HG03095 (cell line): ENCODE measurements around the gene CHTF8.
"Not testable (repeated sequence)": the region's sequence is repeated elsewhere in the genome, so short reads cannot be mapped to it uniquely, and the experiment has no call there.

Source experiments
- ATAC-seq: cut with Tn5 transposase; IDR thresholded peaks from one replicate; pipeline ENCODE4 v1.9.1; 2021; ENCODE audit warnings: moderate library complexity; ENCODE audit not compliant: unreplicated experiment

Gene CHTF8

GRCh38 chr16:69139464-69139863, 7.1 kb upstream of the CHTF8 start:
- not testable (repeated sequence) for ATAC-seq

- ATAC-seq = no peak
Measured at GRCh38 chr16:69138608-69139007, 6.2 kb upstream of the CHTF8 start.

GRCh38 chr16:69133373-69133954, 1.1 kb upstream of the CHTF8 start:
- ATAC-seq = no peak

DNA sequence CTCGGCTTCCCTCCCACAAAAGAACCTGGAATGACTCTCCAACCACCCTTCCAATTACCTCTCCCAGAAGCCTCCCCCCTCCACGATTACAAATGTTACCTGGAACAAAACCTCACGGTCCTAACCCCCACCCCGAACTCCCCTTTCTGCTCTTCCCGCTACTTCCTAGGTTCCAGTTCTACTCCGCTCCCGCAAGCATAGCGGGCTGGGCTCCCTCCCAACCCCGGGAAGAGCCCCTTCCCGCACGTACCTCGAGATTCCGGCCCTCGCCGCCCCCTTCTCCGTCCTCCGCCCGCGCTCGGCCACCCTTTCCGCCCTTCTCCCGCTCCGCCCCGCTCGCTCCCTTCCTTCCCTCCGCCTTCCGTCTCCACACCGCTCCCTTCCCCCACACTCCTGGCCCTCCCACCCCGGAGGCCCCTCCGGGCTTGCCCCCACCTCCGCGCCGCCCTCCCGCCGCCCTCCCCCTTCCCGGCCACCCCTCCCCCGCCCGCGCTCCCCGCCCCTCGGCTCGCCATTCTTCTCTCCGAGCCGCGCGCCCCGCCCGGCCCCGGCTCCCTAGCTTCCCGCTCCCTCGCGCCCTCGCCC, 457 bp downstream of the CHTF8 start:
- peak; percentile 34 for ATAC-seq

DNA sequence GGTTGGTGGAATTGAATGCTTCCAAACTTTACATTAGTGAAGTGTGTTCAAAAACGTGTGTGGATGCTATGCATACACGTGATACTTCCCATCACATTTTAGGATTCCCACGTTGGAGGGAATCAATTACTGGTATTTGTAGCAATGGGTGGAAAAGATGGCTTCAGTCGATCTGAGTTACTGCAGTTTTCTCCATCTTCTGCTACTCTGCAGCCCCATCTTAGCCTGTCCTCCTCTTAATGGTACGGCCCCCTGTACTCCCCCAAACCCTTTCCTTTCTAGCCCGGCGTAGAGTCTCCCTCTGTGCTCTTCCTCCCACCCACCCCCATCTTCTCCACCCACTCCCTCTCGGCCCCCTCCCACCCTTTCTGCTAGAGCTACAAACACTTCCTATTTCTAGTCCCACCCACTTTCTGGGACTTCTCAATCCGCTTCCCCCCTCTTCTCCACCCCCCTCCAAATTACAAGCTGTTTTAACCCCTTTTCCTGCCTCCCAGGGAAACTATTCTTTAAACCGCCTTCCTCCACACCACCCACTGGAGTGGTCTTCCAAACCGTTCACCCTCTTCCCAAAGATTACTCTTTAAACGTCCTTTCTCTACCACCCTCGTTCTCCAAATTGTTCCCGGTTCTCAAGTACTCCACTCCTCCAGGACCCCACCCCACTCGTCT, 1.1 kb downstream of the CHTF8 start:
- no peak for ATAC-seq

DNA sequence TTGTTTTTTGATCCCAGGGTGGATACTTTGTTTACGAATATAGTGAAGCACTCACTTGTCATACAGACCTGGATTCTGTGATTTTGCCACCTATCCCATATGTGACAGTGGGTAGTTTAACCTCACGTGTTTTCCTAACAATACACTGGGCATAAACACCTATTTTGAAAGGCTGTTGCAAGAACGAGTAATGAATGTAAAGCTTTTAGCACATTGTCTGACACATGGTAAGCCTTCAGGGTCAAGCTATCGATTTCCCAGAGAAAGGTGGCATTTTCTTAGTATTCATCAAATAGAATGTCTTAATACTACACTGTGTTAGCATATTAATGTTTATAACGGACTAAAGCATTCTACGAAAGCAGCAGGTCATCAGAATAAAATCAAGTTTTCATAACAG, 1.9 kb downstream of the CHTF8 start:
- no peak for ATAC-seq

GRCh38 chr16:69127966-69128510, 4.3 kb downstream of the CHTF8 start:
- ATAC-seq = no peak

DNA sequence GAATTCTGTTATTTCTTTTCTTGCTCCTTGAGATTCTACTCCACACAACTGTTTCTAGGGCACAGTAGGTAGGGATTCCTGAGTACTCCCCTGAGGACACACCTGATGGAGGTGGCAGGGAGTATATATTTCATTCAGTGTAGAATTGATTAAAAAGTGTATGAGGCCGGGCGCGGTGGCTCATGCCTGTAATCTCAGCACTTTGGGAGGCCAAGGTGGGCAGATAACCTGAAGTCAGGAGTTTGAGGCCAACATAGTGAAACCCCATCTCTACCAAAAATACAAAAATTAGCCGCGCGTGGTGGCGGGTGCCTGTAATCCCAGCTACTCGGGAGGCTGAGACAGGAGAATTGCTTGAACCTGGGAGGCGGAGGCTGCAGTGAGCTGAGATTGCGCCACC, 5.6 kb downstream of the CHTF8 start:
- not testable (repeated sequence) for ATAC-seq

- no peak for ATAC-seq
Measured at GRCh38 chr16:69126221-69126620, 6.2 kb downstream of the CHTF8 start.

DNA sequence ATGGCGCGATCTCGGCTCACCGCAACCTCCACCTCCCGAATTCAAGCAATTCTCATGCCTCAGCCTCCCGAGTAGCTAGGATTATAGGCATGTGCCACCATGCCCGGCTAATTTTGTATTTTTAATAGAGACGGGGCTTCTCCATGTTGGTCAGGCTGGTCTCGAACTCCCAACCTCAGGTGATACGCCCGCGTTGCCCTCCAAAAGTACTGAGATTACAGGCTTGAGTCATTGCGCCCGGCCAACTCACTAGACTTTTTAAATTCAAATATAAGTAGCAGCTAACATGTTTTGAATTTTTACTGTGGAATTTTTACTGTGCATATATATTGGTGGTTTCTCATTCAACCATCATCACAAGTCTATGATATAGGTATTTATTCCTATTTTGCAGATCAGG, 7.4 kb downstream of the CHTF8 start:
- ATAC-seq = not testable (repeated sequence)

GRCh38 chr16:69124406-69124805, 8.0 kb downstream of the CHTF8 start:
- not testable (repeated sequence) for ATAC-seq

DNA sequence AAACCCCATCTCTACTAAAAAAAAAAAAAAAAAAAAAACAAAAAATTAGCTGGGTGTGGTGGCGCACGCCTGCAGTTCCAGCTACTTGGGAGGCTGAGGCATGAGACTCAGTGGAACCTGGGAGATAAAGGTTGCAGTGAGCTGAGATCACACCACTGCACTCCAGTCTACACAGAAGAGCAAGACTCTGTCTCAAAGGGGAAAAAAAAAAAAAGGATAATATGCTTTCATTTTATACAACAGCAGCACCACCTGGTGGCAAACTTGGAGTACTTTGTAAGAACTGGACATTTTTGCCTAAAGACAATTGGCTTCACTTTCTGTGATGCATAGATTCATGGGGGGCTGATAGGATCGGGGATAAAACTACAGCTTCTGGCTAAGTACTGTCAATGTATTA, 8.5 kb downstream of the CHTF8 start:
- no peak for ATAC-seq

GRCh38 chr16:69120096-69120664, 12.2 kb downstream of the CHTF8 start:
- no peak for ATAC-seq

DNA sequence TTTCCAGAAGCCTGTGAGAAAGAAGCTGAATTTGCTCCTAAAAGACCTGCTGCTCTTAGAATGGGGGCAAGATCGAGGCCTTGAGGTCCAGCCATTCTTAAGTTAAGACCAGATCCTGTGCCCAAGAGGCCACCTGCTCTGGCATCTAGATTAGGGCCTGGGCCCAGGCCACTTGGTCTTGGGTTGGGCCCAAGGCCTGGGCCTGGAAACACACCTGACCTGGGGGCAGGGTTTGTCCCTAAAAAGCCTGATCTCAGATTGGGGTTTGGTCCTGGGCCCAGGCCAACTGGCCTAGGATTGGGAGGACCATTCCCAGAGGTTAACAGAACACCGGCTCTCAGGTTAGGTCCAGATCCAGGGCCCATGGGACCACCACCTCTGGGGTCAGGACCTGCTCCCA, 12.9 kb downstream of the CHTF8 start:
- ATAC-seq = no peak

- ATAC-seq = no peak
Measured at GRCh38 chr16:69118994-69119393, 13.4 kb downstream of the CHTF8 start.

DNA sequence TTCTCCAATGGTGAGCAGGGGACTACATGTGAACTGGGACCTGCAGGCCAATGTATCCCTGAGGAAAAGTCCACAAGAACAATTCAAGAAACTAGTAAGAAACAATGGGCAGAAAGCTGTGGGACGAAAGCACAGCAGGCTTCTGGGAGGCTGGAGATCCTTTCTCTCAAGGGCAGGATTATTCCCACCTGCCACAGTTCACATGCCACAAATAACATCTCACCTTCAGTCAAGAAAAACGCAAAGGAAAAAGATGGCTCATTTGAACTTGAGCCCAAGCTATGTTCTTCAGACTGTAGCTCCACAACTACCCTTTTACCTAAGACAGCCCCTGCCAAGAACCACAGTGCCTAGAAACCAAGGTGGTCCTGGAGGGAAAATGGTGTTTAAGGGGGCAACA, 13.9 kb downstream of the CHTF8 start:
- no peak for ATAC-seq

GRCh38 chr16:69116906-69117305, 15.5 kb downstream of the CHTF8 start:
- ATAC-seq = no peak

DNA sequence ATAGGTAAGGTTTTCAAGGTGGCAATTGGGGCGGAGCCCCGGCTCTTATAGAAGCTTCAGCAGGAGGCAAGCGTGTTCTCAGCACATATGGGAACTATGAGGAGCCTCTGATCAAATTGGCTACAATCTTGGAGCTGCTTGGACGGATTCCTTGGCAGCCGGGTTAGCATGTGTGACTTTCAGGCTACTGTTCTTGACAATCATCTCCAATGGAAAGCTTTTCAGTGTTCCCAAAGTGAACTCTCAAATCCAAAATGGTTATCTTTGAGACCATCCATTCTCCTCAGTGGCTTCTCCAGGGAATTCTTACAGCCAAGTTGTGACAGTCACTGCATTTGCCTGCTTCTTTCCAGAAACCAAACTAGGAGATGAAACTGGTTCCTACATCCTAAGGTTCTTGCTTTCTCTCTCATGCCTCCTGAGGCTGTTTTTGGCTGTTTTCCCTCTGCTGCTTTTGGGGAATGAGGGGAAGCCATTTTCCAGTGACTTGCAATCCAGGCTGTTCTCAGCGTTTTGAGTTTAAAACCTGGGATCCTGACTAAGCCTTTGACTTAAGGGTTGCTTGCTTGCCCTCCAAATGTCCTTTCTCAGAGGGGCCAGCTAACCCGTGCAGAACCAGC, 16.0 kb downstream of the CHTF8 start:
- no peak for ATAC-seq

- no peak for ATAC-seq
Measured at GRCh38 chr16:69115837-69116236, 16.6 kb downstream of the CHTF8 start.

- no peak for ATAC-seq
Measured at GRCh38 chr16:69115361-69115760, 17.0 kb downstream of the CHTF8 start.

DNA sequence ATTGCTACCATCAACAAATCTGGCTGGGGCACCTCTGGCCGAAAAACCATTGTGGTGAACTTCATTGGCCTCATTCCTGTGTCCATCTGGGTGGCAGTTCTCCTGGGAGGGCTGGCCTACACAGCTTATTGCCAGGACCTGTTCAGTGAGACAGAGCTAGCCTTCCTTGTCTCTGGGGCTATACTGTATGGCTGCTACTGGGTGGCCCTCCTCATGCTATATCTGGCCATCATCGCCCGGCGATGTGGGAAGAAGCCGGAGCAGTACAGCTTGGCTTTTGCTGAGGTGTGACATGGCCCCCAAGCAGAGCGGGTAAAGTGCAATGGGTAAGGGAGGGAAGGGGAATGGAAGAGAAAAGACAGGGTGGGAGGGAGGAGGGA, 17.4 kb downstream of the CHTF8 start:
- no peak for ATAC-seq
